K562 (cell line): ENCODE measurements around the gene MALAT1. TPM values are rescaled to one million over a fixed set of nuclear protein-coding genes. Genes with fewer than 3 reads are reported as not detected.

Experiments used
- NFE2L1 ChIP-seq: fragments of 450-650 bp; IDR thresholded peaks from 2 replicates; pipeline ENCODE4 v1.6.1; 2016; ENCODE audit warnings: missing genetic modification characterization, low read depth, mild to moderate bottlenecking, missing compliant biosample characterization, moderate library complexity, borderline replicate concordance
- SFPQ ChIP-seq: fragments of 200-400 bp; formaldehyde crosslinking; IDR thresholded peaks from 2 replicates; pipeline ENCODE4 v1.6.1; 2017; ENCODE audit warnings: mild to moderate bottlenecking, low read depth, low read length, moderate library complexity
- STAT6 ChIP-seq: sonication (generic); formaldehyde crosslinking; IDR thresholded peaks from 2 replicates; pipeline ENCODE4 v1.8.1; 2023; ENCODE audit warnings: mild to moderate bottlenecking, missing genetic modification reagents
- TFAM ChIP-seq: fragments of 250-450 bp; sonication (Bioruptor Pico); conservative IDR thresholded peaks from 2 replicates; pipeline ENCODE4 v1.5.0; 2021; ENCODE audit warnings: mild to moderate bottlenecking, moderate library complexity
- ZNF318 ChIP-seq, 2 experiments: fragments of 450-650 bp; IDR thresholded peaks; 2 replicates each; pipeline ENCODE4 v1.6.1; 2016; ENCODE audit warnings: mild to moderate bottlenecking in 2 of 2, borderline replicate concordance in 1 of 2, low read depth in 1 of 2, moderate library complexity in 1 of 2
- ZNF655 ChIP-seq: fragments of 250-450 bp; sonication (Bioruptor Pico); IDR thresholded peaks from 2 replicates; pipeline ENCODE4 v1.5.0; 2021
- ZNF766 ChIP-seq: fragments of 200-800 bp; sonication (Bioruptor generic); conservative IDR thresholded peaks from 2 replicates; pipeline ENCODE4 v1.6.1; 2016; ENCODE audit warnings: missing genetic modification characterization, missing compliant biosample characterization
- polyA plus RNA-seq, 8 experiments: library from polyadenylated mRNA; depleted of rRNA in 4 of 8; stranded (reverse) in 5 of 8; unstranded in 3 of 8; fragments of >200 nt; fragmentation: Nextera tagmentation in 2 of 8; fragmentation: Illumina TruSeq in 1 of 8; extraction: Ambion mirVana in 2 of 8; extraction: Trizol in 1 of 8; gene quantifications; 2 replicates each; pipeline versions ENCODE4 v1.2.1 to v1.2.3, GENCODE V29; 2011 to 2014; ENCODE audit warnings: inconsistent platforms in 1 of 8, missing spikeins in 1 of 8
- total RNA-seq, 7 experiments: library from RNA; depleted of rRNA in 6 of 7; stranded (reverse); fragments of >200 nt in 6 of 7; fragmentation: Illumina TruSeq in 2 of 7; extraction: Trizol in 2 of 7; gene quantifications; 2 replicates each; pipeline versions ENCODE4 v1.2.1 to v1.2.3, GENCODE V29; 2011 to 2021; ENCODE audit warnings: low replicate concordance in 1 of 7
- TF ChIP-seq, protein P1 (sequence below): fragments of 250-450 bp; sonication (Bioruptor Pico); IDR thresholded peaks from 2 replicates; pipeline ENCODE4 v1.5.0; 2020; ENCODE audit warnings: mild to moderate bottlenecking, borderline replicate concordance

MALAT1 gene
- total and polyA plus RNA-seq, 9 of the 15 experiments (the other 6 are each of a cell fraction or from before 2014, with no cell fraction given) = 363 to 8,715 (median 2,351) TPM

GRCh38 chr11:65506772-65507505, 8.1 kb downstream of the MALAT1 start (continued):
- TF ChIP-seq SFPQ (0 out of 2 replicates have a peak, but pooled peaks have one; percentile 12), TFAM (CRISPR knock-in tag) (no peak), STAT6 (CRISPR knock-in tag) (0 out of 2 replicates have a peak, but pooled peaks have one; percentile 59), NFE2L1 (tag) (no peak), ZNF766 (CRISPR knock-in tag) (no peak), ZNF318 (IDR thresholded peaks at IDR 0.05; ENCODE audit: borderline replicate concordance in 1 of 2, low read depth in 1 of 2) (peak; percentile 24 to 52; a peak in 1 of 4 replicates), ZNF655 (CRISPR knock-in tag) (peak; percentile 81)
- TF ChIP-seq, protein P1, sequence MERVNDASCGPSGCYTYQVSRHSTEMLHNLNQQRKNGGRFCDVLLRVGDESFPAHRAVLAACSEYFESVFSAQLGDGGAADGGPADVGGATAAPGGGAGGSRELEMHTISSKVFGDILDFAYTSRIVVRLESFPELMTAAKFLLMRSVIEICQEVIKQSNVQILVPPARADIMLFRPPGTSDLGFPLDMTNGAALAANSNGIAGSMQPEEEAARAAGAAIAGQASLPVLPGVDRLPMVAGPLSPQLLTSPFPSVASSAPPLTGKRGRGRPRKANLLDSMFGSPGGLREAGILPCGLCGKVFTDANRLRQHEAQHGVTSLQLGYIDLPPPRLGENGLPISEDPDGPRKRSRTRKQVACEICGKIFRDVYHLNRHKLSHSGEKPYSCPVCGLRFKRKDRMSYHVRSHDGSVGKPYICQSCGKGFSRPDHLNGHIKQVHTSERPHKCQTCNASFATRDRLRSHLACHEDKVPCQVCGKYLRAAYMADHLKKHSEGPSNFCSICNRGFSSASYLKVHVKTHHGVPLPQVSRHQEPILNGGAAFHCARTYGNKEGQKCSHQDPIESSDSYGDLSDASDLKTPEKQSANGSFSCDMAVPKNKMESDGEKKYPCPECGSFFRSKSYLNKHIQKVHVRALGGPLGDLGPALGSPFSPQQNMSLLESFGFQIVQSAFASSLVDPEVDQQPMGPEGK (CRISPR knock-in tag) = peak; percentile 96
